ENCODE data around the gene HTRA2.

Gene HTRA2

GRCh38 chr2:74540291-74540690 lies 10.6 kb downstream of the HTRA2 start:
- H3K36me3 ChIP-seq (ENCODE audit: control insufficient read depth, insufficient read depth, low read length), result no peaks in the 10 kb centered on the region
- H3K27me3 ChIP-seq (replicated peaks; ENCODE audit: control insufficient read depth, insufficient read depth, low read length, poor library complexity, severe bottlenecking), result peaks cover 5% of the 10 kb centered on the region
- H3K27ac ChIP-seq (ENCODE audit: insufficient read depth, low read length, poor library complexity, severe bottlenecking), result no peak overlapping the region
- H3K9me3 ChIP-seq (ENCODE audit: control insufficient read depth, low read length), result no peaks in the 10 kb centered on the region
- no peaks in the 10 kb centered on the region for H3K4me1 ChIP-seq (ENCODE audit: control insufficient read depth, insufficient read depth, low read length, poor library complexity, severe bottlenecking)
- DNase-seq, result no peak
- no peak overlapping the region for H3K4me3 ChIP-seq (ENCODE audit: insufficient read depth, low read depth, low read length, poor library complexity, severe bottlenecking)

- no peaks in the 10 kb centered on the region for H3K36me3 ChIP-seq (ENCODE audit: control insufficient read depth, insufficient read depth, low read length)
- no peak for DNase-seq
Observed at GRCh38 chr2:74542978-74543377, 13.2 kb downstream of the HTRA2 start.

GRCh38 chr2:74544634-74545033 lies 14.9 kb downstream of the HTRA2 start:
- DNase-seq, result no peak

More at GRCh38 chr2:74542978-74543377, 13.2 kb downstream of the HTRA2 start:
- H3K9me3 ChIP-seq (ENCODE audit: control insufficient read depth, low read length), result no peaks in the 10 kb centered on the region
- no peak overlapping the region for H3K4me3 ChIP-seq (ENCODE audit: insufficient read depth, low read depth, low read length, poor library complexity, severe bottlenecking)
- no peaks in the 10 kb centered on the region for H3K4me1 ChIP-seq (ENCODE audit: control insufficient read depth, insufficient read depth, low read length, poor library complexity, severe bottlenecking)
- H3K27ac ChIP-seq (ENCODE audit: insufficient read depth, low read length, poor library complexity, severe bottlenecking), result no peak overlapping the region
- peaks cover 13% of the 10 kb centered on the region for H3K27me3 ChIP-seq (replicated peaks; ENCODE audit: control insufficient read depth, insufficient read depth, low read length, poor library complexity, severe bottlenecking)

GRCh38 chr2:74546004-74546403 lies 16.3 kb downstream of the HTRA2 start:
- H3K27ac ChIP-seq (ENCODE audit: insufficient read depth, low read length, poor library complexity, severe bottlenecking), result no peak overlapping the region
- no peaks in the 10 kb centered on the region for H3K9me3 ChIP-seq (ENCODE audit: control insufficient read depth, low read length)
- H3K36me3 ChIP-seq (ENCODE audit: control insufficient read depth, insufficient read depth, low read length), result no peaks in the 10 kb centered on the region
- no peak overlapping the region for H3K4me3 ChIP-seq (ENCODE audit: insufficient read depth, low read depth, low read length, poor library complexity, severe bottlenecking)
- no peak for DNase-seq
- peaks cover 27% of the 10 kb centered on the region for H3K27me3 ChIP-seq (replicated peaks; ENCODE audit: control insufficient read depth, insufficient read depth, low read length, poor library complexity, severe bottlenecking)
- peaks cover 5% of the 10 kb centered on the region for H3K4me1 ChIP-seq (ENCODE audit: control insufficient read depth, insufficient read depth, low read length, poor library complexity, severe bottlenecking)

More at GRCh38 chr2:74544634-74545033, 14.9 kb downstream of the HTRA2 start:
- peaks cover 5% of the 10 kb centered on the region for H3K4me1 ChIP-seq (ENCODE audit: control insufficient read depth, insufficient read depth, low read length, poor library complexity, severe bottlenecking)
- H3K36me3 ChIP-seq (ENCODE audit: control insufficient read depth, insufficient read depth, low read length), result no peaks in the 10 kb centered on the region
- H3K27me3 ChIP-seq (replicated peaks; ENCODE audit: control insufficient read depth, insufficient read depth, low read length, poor library complexity, severe bottlenecking), result peaks cover 24% of the 10 kb centered on the region
- H3K4me3 ChIP-seq (ENCODE audit: insufficient read depth, low read depth, low read length, poor library complexity, severe bottlenecking), result no peak overlapping the region
- H3K9me3 ChIP-seq (ENCODE audit: control insufficient read depth, low read length), result no peaks in the 10 kb centered on the region
- H3K27ac ChIP-seq (ENCODE audit: insufficient read depth, low read length, poor library complexity, severe bottlenecking), result no peak overlapping the region

- no peak for DNase-seq
- H3K27ac ChIP-seq (ENCODE audit: insufficient read depth, low read length, poor library complexity, severe bottlenecking), result no peak overlapping the region
- H3K27me3 ChIP-seq (replicated peaks; ENCODE audit: control insufficient read depth, insufficient read depth, low read length, poor library complexity, severe bottlenecking), result peaks cover 27% of the 10 kb centered on the region
- H3K36me3 ChIP-seq (ENCODE audit: control insufficient read depth, insufficient read depth, low read length), result no peaks in the 10 kb centered on the region
- H3K9me3 ChIP-seq (ENCODE audit: control insufficient read depth, low read length), result no peaks in the 10 kb centered on the region
- H3K4me1 ChIP-seq (ENCODE audit: control insufficient read depth, insufficient read depth, low read length, poor library complexity, severe bottlenecking), result peaks cover 5% of the 10 kb centered on the region
- peak overlapping the region; percentile 46 for H3K4me3 ChIP-seq (ENCODE audit: insufficient read depth, low read depth, low read length, poor library complexity, severe bottlenecking)
Observed at GRCh38 chr2:74548285-74548899, 18.7 kb downstream of the HTRA2 start.

- Histone ChIP-seq H3K36me3 (ENCODE audit: control insufficient read depth, insufficient read depth, low read length) (no peaks in the 10 kb centered on the region), H3K4me1 (ENCODE audit: control insufficient read depth, insufficient read depth, low read length, poor library complexity, severe bottlenecking) (peaks cover 11% of the 10 kb centered on the region), H3K27me3 (replicated peaks; ENCODE audit: control insufficient read depth, insufficient read depth, low read length, poor library complexity, severe bottlenecking) (peaks cover 27% of the 10 kb centered on the region), H3K9me3 (ENCODE audit: control insufficient read depth, low read length) (no peaks in the 10 kb centered on the region), H3K4me3 (ENCODE audit: insufficient read depth, low read depth, low read length, poor library complexity, severe bottlenecking) (peak overlapping the region; percentile 46), H3K27ac (ENCODE audit: insufficient read depth, low read length, poor library complexity, severe bottlenecking) (no peak overlapping the region)
- no peak for DNase-seq
Observed at GRCh38 chr2:74548900-74549826, 19.4 kb downstream of the HTRA2 start.

- H3K4me3 ChIP-seq (ENCODE audit: insufficient read depth, low read depth, low read length, poor library complexity, severe bottlenecking), result no peak overlapping the region
- no peak overlapping the region for H3K27ac ChIP-seq (ENCODE audit: insufficient read depth, low read length, poor library complexity, severe bottlenecking)
Observed at GRCh38 chr2:74550231-74550630, 20.5 kb downstream of the HTRA2 start.

GRCh38 chr2:74551530-74551929 lies 21.8 kb downstream of the HTRA2 start:
- Histone ChIP-seq H3K9me3 (ENCODE audit: control insufficient read depth, low read length) (no peaks in the 10 kb centered on the region), H3K36me3 (ENCODE audit: control insufficient read depth, insufficient read depth, low read length) (peaks cover 5% of the 10 kb centered on the region), H3K4me1 (ENCODE audit: control insufficient read depth, insufficient read depth, low read length, poor library complexity, severe bottlenecking) (peaks cover 24% of the 10 kb centered on the region), H3K27me3 (replicated peaks; ENCODE audit: control insufficient read depth, insufficient read depth, low read length, poor library complexity, severe bottlenecking) (peaks cover 27% of the 10 kb centered on the region), H3K4me3 (ENCODE audit: insufficient read depth, low read depth, low read length, poor library complexity, severe bottlenecking) (no peak overlapping the region), H3K27ac (ENCODE audit: insufficient read depth, low read length, poor library complexity, severe bottlenecking) (no peak overlapping the region)
- no peak for DNase-seq

More at GRCh38 chr2:74550231-74550630, 20.5 kb downstream of the HTRA2 start:
- Histone ChIP-seq H3K36me3 (ENCODE audit: control insufficient read depth, insufficient read depth, low read length) (no peaks in the 10 kb centered on the region), H3K4me1 (ENCODE audit: control insufficient read depth, insufficient read depth, low read length, poor library complexity, severe bottlenecking) (peaks cover 14% of the 10 kb centered on the region), H3K9me3 (ENCODE audit: control insufficient read depth, low read length) (no peaks in the 10 kb centered on the region), H3K27me3 (replicated peaks; ENCODE audit: control insufficient read depth, insufficient read depth, low read length, poor library complexity, severe bottlenecking) (peaks cover 27% of the 10 kb centered on the region)
- DNase-seq, result no peak

GRCh38 chr2:74551942-74552913 lies 22.5 kb downstream of the HTRA2 start:
- Histone ChIP-seq H3K9me3 (ENCODE audit: control insufficient read depth, low read length) (no peaks in the 10 kb centered on the region), H3K36me3 (ENCODE audit: control insufficient read depth, insufficient read depth, low read length) (peaks cover 9% of the 10 kb centered on the region), H3K4me1 (ENCODE audit: control insufficient read depth, insufficient read depth, low read length, poor library complexity, severe bottlenecking) (peaks cover 24% of the 10 kb centered on the region), H3K4me3 (ENCODE audit: insufficient read depth, low read depth, low read length, poor library complexity, severe bottlenecking) (no peak overlapping the region), H3K27me3 (replicated peaks; ENCODE audit: control insufficient read depth, insufficient read depth, low read length, poor library complexity, severe bottlenecking) (peaks cover 26% of the 10 kb centered on the region), H3K27ac (ENCODE audit: insufficient read depth, low read length, poor library complexity, severe bottlenecking) (no peak overlapping the region)
- no peak for DNase-seq
